ENCODE data around the gene HNRNPL. TPM values are rescaled to one million over a fixed set of nuclear protein-coding genes. Genes with fewer than 3 reads are reported as not detected.
"Not testable (repeated sequence)": the region's sequence is repeated elsewhere in the genome, so short reads cannot be mapped to it uniquely, and the experiment has no call there.

HNRNPL gene
- total RNA-seq, 1 donor from 2014 or later: 190 TPM

GRCh38 chr19:38799104-38799503, 50.7 kb downstream of the HNRNPL start:
- Histone ChIP-seq H3K4me3 (no peak overlapping the region), H3K36me3 (no peaks in the 10 kb centered on the region), H3K27me3 (no peaks in the 10 kb centered on the region), H3K4me1 (peaks cover 4% of the 10 kb centered on the region), H3K9me3 (no peaks in the 10 kb centered on the region), H3K27ac (no peak overlapping the region)
- no peak for DNase-seq (ENCODE audit: extremely low spot score in 2 of 2)
- intact Hi-C loops (cut with DNase I): no loop called here
- TF ChIP-seq CTCF (IDR thresholded peaks at IDR 0.05): no peak
- no peak for TF ChIP-seq POLR2AphosphoS5 (IDR thresholded peaks at IDR 0.05; ENCODE audit: insufficient read depth in 1 of 2, low read depth in 1 of 2)
- TF ChIP-seq POLR2A (IDR thresholded peaks at IDR 0.05): no peak

- H3K36me3 ChIP-seq; intact Hi-C loops (cut with DNase I); H3K4me3 ChIP-seq; H3K9me3 ChIP-seq; H3K4me1 ChIP-seq; H3K27me3 ChIP-seq; DNase-seq (ENCODE audit: extremely low spot score in 2 of 2); H3K27ac ChIP-seq: not testable (repeated sequence)
These were observed 52.0 kb downstream of the HNRNPL start for GRCh38 chr19:38797781-38798180.

GRCh38 chr19:38796154-38796553, 53.6 kb downstream of the HNRNPL start:
- H3K27me3 ChIP-seq: no peaks in the 10 kb centered on the region
- peaks cover 12% of the 10 kb centered on the region for H3K4me1 ChIP-seq
- H3K36me3 ChIP-seq: no peaks in the 10 kb centered on the region
- TF ChIP-seq POLR2A (IDR thresholded peaks at IDR 0.05) (no peak), CTCF (IDR thresholded peaks at IDR 0.05) (no peak), POLR2AphosphoS5 (IDR thresholded peaks at IDR 0.05; ENCODE audit: insufficient read depth in 1 of 2, low read depth in 1 of 2) (no peak)
- intact Hi-C loops (cut with DNase I): no loop called here
- no peak for DNase-seq (ENCODE audit: extremely low spot score in 2 of 2)
- no peaks in the 10 kb centered on the region for H3K9me3 ChIP-seq
- H3K4me3 ChIP-seq: no peak overlapping the region
- H3K27ac ChIP-seq: no peak overlapping the region

- H3K27ac ChIP-seq: no peak overlapping the region
- H3K36me3 ChIP-seq: no peaks in the 10 kb centered on the region
- H3K27me3 ChIP-seq: no peaks in the 10 kb centered on the region
- H3K4me3 ChIP-seq: no peak overlapping the region
- intact Hi-C loops (cut with DNase I): no loop called here
- no peaks in the 10 kb centered on the region for H3K9me3 ChIP-seq
- TF ChIP-seq POLR2AphosphoS5 (IDR thresholded peaks at IDR 0.05; ENCODE audit: insufficient read depth in 1 of 2, low read depth in 1 of 2) (no peak), POLR2A (IDR thresholded peaks at IDR 0.05) (no peak), CTCF (IDR thresholded peaks at IDR 0.05) (no peak)
- peaks cover 12% of the 10 kb centered on the region for H3K4me1 ChIP-seq
- DNase-seq (ENCODE audit: extremely low spot score in 2 of 2): no peak
These were observed 54.2 kb downstream of the HNRNPL start for GRCh38 chr19:38795549-38795948.

- DNase-seq (ENCODE audit: extremely low spot score in 2 of 2): no peak
- no peaks in the 10 kb centered on the region for H3K9me3 ChIP-seq
- intact Hi-C loops (cut with DNase I): no loop called here
- TF ChIP-seq POLR2AphosphoS5 (IDR thresholded peaks at IDR 0.05; ENCODE audit: insufficient read depth in 1 of 2, low read depth in 1 of 2): no peak
- no peak for TF ChIP-seq CTCF (IDR thresholded peaks at IDR 0.05)
- no peak for TF ChIP-seq POLR2A (IDR thresholded peaks at IDR 0.05)
- no peaks in the 10 kb centered on the region for H3K27me3 ChIP-seq
- H3K4me1 ChIP-seq: peaks cover 8% of the 10 kb centered on the region
- H3K27ac ChIP-seq: no peak overlapping the region
- no peak overlapping the region for H3K4me3 ChIP-seq
- no peaks in the 10 kb centered on the region for H3K36me3 ChIP-seq
These were observed 56.1 kb downstream of the HNRNPL start for GRCh38 chr19:38793671-38794070.

GRCh38 chr19:38793177-38793576, 56.6 kb downstream of the HNRNPL start:
- H3K4me1 ChIP-seq: peaks cover 8% of the 10 kb centered on the region
- H3K36me3 ChIP-seq: no peaks in the 10 kb centered on the region
- H3K4me3 ChIP-seq: no peak overlapping the region
- intact Hi-C loops (cut with DNase I): no loop called here
- TF ChIP-seq POLR2A (IDR thresholded peaks at IDR 0.05) (no peak), CTCF (IDR thresholded peaks at IDR 0.05) (no peak), POLR2AphosphoS5 (IDR thresholded peaks at IDR 0.05; ENCODE audit: insufficient read depth in 1 of 2, low read depth in 1 of 2) (peak in 1 of 2 donors; percentile 70)
- H3K27me3 ChIP-seq: no peaks in the 10 kb centered on the region
- peak overlapping the region; percentile 62 for H3K27ac ChIP-seq
- no peaks in the 10 kb centered on the region for H3K9me3 ChIP-seq
- no peak for DNase-seq (ENCODE audit: extremely low spot score in 2 of 2)
